H1 (cell line): ENCODE data around the gene EPN2. TPM values are rescaled to one million over a fixed set of nuclear protein-coding genes. Genes with fewer than 3 reads are reported as not detected.

Experiments used
- CTCF ChIA-PET: fragments of 300-600 bp; sonication (Branson Sonifier 250); formaldehyde crosslinking; loops from one replicate; lab custom pipeline; 2021; ENCODE audit not compliant: partially characterized antibody; lab: Charles Lee
- POLR2A ChIA-PET: fragments of 300-600 bp; sonication (Branson Sonifier 250); formaldehyde crosslinking; loops from one replicate; lab custom pipeline; 2021; ENCODE audit warnings: inconsistent platforms; ENCODE audit not compliant: partially characterized antibody; lab: Charles Lee
- DNase-seq, 2 experiments: peaks; one replicate each; pipeline versions ENCODE4 v3.0.0 to v3.0.0-alpha.2; 2010 to 2022; ENCODE audit warnings: low spot score in 2 of 2, low read depth in 1 of 2, mixed read lengths in 1 of 2
- FAIRE-seq: peaks from 2 replicates; lab custom pipeline; 2011; peaks lifted over from hg19 to GRCh38; lab: Jason Lieb, UNC
- H2AFZ ChIP-seq: 2 replicates; pipeline ENCODE4 v1.8.1; 2012; ENCODE audit warnings: low read length, inconsistent platforms
- H2AK5ac ChIP-seq: 2 replicates; pipeline ENCODE4 v1.6.1; 2013; ENCODE audit warnings: low read depth, low read length
- H2BK120ac ChIP-seq: replicated peaks from 2 replicates; pipeline ENCODE3; 2013; ENCODE audit warnings: low read depth, low read length, inconsistent platforms
- H2BK12ac ChIP-seq: 2 replicates; pipeline ENCODE4 v1.6.1; 2013; ENCODE audit warnings: low read depth, low read length
- H2BK15ac ChIP-seq: 2 replicates; pipeline ENCODE4 v1.6.1; 2013; ENCODE audit warnings: low read length
- H2BK20ac ChIP-seq: 2 replicates; pipeline ENCODE4 v1.6.1; 2013; ENCODE audit warnings: low read length
- H2BK5ac ChIP-seq: 2 replicates; pipeline ENCODE4 v1.6.1; 2013; ENCODE audit warnings: low read depth, low read length
- H3K14ac ChIP-seq: 2 replicates; pipeline ENCODE4 v1.6.1; 2013; ENCODE audit warnings: inconsistent platforms; ENCODE audit not compliant: insufficient read length
- H3K18ac ChIP-seq: 2 replicates; pipeline ENCODE4 v1.6.1; 2013; ENCODE audit warnings: low read length; ENCODE audit errors: extremely low read depth
- H3K23ac ChIP-seq: 2 replicates; pipeline ENCODE4 v1.6.1; 2013; ENCODE audit warnings: inconsistent platforms; ENCODE audit not compliant: insufficient read length
- H3K23me2 ChIP-seq: 2 replicates; pipeline ENCODE4 v1.6.1; 2013; ENCODE audit warnings: low read depth, low read length
- H3K27ac ChIP-seq: 2 replicates; pipeline ENCODE4 v1.6.1; 2011; ENCODE audit warnings: low read depth, low read length, inconsistent platforms
- H3K27me3 ChIP-seq, 4 experiments: replicated peaks in 1 of 4; 1 replicate in 1 of 4; 2 replicates in 3 of 4; pipeline versions ENCODE4 v1.6.1 to v1.8.1; 2011 to 2013; ENCODE audit warnings: low read length in 3 of 4, mild to moderate bottlenecking in 3 of 4, inconsistent platforms in 2 of 4, mixed read lengths in 2 of 4, moderate library complexity in 1 of 4; ENCODE audit not compliant: control insufficient read depth in 3 of 4, insufficient read depth in 3 of 4; ENCODE audit errors: extremely low read depth in 1 of 4
- H3K36me3 ChIP-seq, 4 experiments: 2 replicates each; pipeline versions ENCODE4 v1.6.1 to v1.8.1; 2011 to 2013; ENCODE audit warnings: mild to moderate bottlenecking in 4 of 4, low read length in 3 of 4, moderate library complexity in 2 of 4, control low read depth in 1 of 4, inconsistent platforms in 1 of 4; ENCODE audit not compliant: insufficient read depth in 4 of 4, control insufficient read depth in 2 of 4
- H3K4ac ChIP-seq: replicated peaks from 2 replicates; pipeline ENCODE3; 2013; ENCODE audit warnings: low read length, low read depth, mixed read lengths, inconsistent platforms; ENCODE audit not compliant: insufficient read length
- H3K4me1 ChIP-seq, 4 experiments: replicated peaks in 1 of 4; 1 replicate in 1 of 4; 2 replicates in 3 of 4; pipeline versions ENCODE4 v1.6.1 to v1.8.1; 2011 to 2013; ENCODE audit warnings: low read length in 3 of 4, inconsistent platforms in 2 of 4, mixed read lengths in 1 of 4; ENCODE audit not compliant: insufficient read depth in 4 of 4, control insufficient read depth in 3 of 4
- H3K4me2 ChIP-seq, 2 experiments: 2 replicates each; pipeline versions ENCODE4 v1.6.1 to v1.8.1; 2011 to 2013; ENCODE audit warnings: low read depth in 2 of 2, low read length in 2 of 2, control low read depth in 1 of 2, inconsistent platforms in 1 of 2, mild to moderate bottlenecking in 1 of 2; ENCODE audit not compliant: insufficient read depth in 1 of 2
- H3K4me3 ChIP-seq, 4 experiments: fragments of 200-600, 300-600 bp in 1 of 4; sonication (generic), shearing (Covaris generic), sonication (Bioruptor Twin) in 1 of 4; 2 replicates each; pipeline versions ENCODE4 v1.5.1 to v1.8.1; 2011 to 2016; ENCODE audit warnings: low read length in 4 of 4, low read depth in 3 of 4, control low read depth in 2 of 4, inconsistent platforms in 2 of 4, mild to moderate bottlenecking in 2 of 4, mixed read lengths in 1 of 4, moderate library complexity in 1 of 4; ENCODE audit not compliant: insufficient read depth in 2 of 4; ENCODE audit errors: extremely low read depth in 1 of 4
- H3K56ac ChIP-seq: replicated peaks from 2 replicates; pipeline ENCODE3; 2013; ENCODE audit warnings: low read depth, mild to moderate bottlenecking, mixed read lengths, low read length, inconsistent platforms; ENCODE audit not compliant: insufficient read length
- H3K79me1 ChIP-seq: 2 replicates; pipeline ENCODE4 v1.6.1; 2013; ENCODE audit warnings: low read depth, low read length, control low read depth
- H3K79me2 ChIP-seq, 2 experiments: 2 replicates each; pipeline versions ENCODE4 v1.6.1 to v1.8.1; 2012 to 2013; ENCODE audit warnings: low read length in 2 of 2, mild to moderate bottlenecking in 2 of 2, inconsistent platforms in 1 of 2; ENCODE audit not compliant: insufficient read depth in 2 of 2, control insufficient read depth in 1 of 2
- H3K9ac ChIP-seq, 4 experiments: replicated peaks in 1 of 4; 1 replicate in 1 of 4; 2 replicates in 3 of 4; pipeline versions ENCODE4 v1.6.1 to v1.8.1; 2011 to 2013; ENCODE audit warnings: low read depth in 3 of 4, low read length in 3 of 4, control low read depth in 2 of 4, mild to moderate bottlenecking in 2 of 4, moderate library complexity in 2 of 4, inconsistent platforms in 1 of 4; ENCODE audit errors: extremely low read depth in 1 of 4
- H3K9me3 ChIP-seq, 2 experiments: 2 replicates each; pipeline versions ENCODE4 v1.6.1 to v1.8.1; 2012 to 2013; ENCODE audit warnings: mild to moderate bottlenecking in 2 of 2, moderate library complexity in 2 of 2, control low read depth in 1 of 2, inconsistent platforms in 1 of 2, low read depth in 1 of 2, low read length in 1 of 2, mixed read lengths in 1 of 2; ENCODE audit not compliant: insufficient read depth in 2 of 2
- H4K20me1 ChIP-seq, 2 experiments: replicated peaks in 1 of 2; 2 replicates each; pipeline versions ENCODE3 to v1.8.1; 2011 to 2013; ENCODE audit warnings: inconsistent platforms in 2 of 2, low read length in 2 of 2, mild to moderate bottlenecking in 1 of 2; ENCODE audit not compliant: insufficient read depth in 2 of 2, control insufficient read depth in 1 of 2
- H4K5ac ChIP-seq: 2 replicates; pipeline ENCODE4 v1.6.1; 2013; ENCODE audit warnings: low read length, low read depth, mixed read lengths, inconsistent platforms; ENCODE audit not compliant: insufficient read length
- H4K8ac ChIP-seq: 2 replicates; pipeline ENCODE4 v1.8.0; 2013; ENCODE audit warnings: mild to moderate bottlenecking, moderate library complexity, low read length, inconsistent platforms; ENCODE audit not compliant: insufficient read depth; ENCODE audit errors: extremely low read depth
- H4K91ac ChIP-seq: replicated peaks from 2 replicates; pipeline ENCODE3; 2013; ENCODE audit warnings: low read length, mixed read lengths, inconsistent platforms; ENCODE audit not compliant: insufficient read length
- EGR1 ChIP-seq: IDR thresholded peaks from 2 replicates; pipeline ENCODE4 v1.6.1; 2011; ENCODE audit warnings: low read depth, low read length, borderline replicate concordance
- POLR2AphosphoS5 ChIP-seq: IDR thresholded peaks from 2 replicates; pipeline ENCODE4 v1.6.1; 2011; ENCODE audit warnings: low read depth, low read length
- WGBS, 2 experiments: shearing (Covaris generic) in 1 of 2; methylation state at CpG; one replicate each; pipeline versions ENCODE4 v1.1.6 to v1.1.7; 2013 to 2015; ENCODE audit warnings: low lambda C conversion rate in 2 of 2, mixed read lengths in 2 of 2, inconsistent platforms in 1 of 2, low coverage in 1 of 2, missing lambda C conversion rate in 1 of 2; ENCODE audit not compliant: insufficient replicate concordance in 2 of 2, insufficient coverage in 1 of 2, insufficient read length in 1 of 2; ENCODE audit errors: extremely low coverage in 1 of 2, missing lambda C conversion rate in 1 of 2; 5-methylcytosine and 5-hydroxymethylcytosine counted together
- polyA plus RNA-seq, 7 experiments: library from polyadenylated mRNA; depleted of rRNA in 3 of 7; stranded (reverse) in 5 of 7; unstranded in 2 of 7; fragments of >200 nt in 5 of 7; fragments of 200-250 nt in 2 of 7; gene quantifications; 1 replicate in 5 of 7; 2 replicates in 1 of 7; 4 replicates in 1 of 7; pipeline versions ENCODE4 v1.2.1 to v1.2.3, GENCODE V29; 2011 to 2013; ENCODE audit warnings: missing spikeins in 2 of 7, mixed read lengths in 2 of 7
- total RNA-seq: library from RNA; stranded (reverse); fragmentation: NEBNext Ultra II Directional; extraction: Animal tissue kit (Norgen Biotek cat#: 25700); gene quantifications from 2 replicates; pipeline ENCODE4 v1.2.1, GENCODE V29; 2021

The EPN2 gene
- total and polyA plus RNA-seq, 2 of the 8 experiments (the other 6 are each of a cell fraction or from before 2014, with no cell fraction given), result 28.7 to 55.8 TPM

GRCh38 chr17:19341641-19342610 is 104.8 kb downstream of the EPN2 start:
- H4K20me1 ChIP-seq, result peaks cover 0 to 7% of the 10 kb centered on the region in 2 experiments
- H3K36me3 ChIP-seq, result peaks cover 0 to 3% (median under 1%) of the 10 kb centered on the region in 4 experiments; a peak in 2 of 8 replicates
- H2BK20ac ChIP-seq, result no peak overlapping the region
- peak overlapping the region in 1 of 4 experiments; percentile 25; a peak in 1 of 7 replicates for H3K9ac ChIP-seq
- H2AFZ ChIP-seq, result no peak overlapping the region
- no peak overlapping the region for H4K91ac ChIP-seq
- no peak overlapping the region for H3K56ac ChIP-seq
- no peak overlapping the region for H3K4me2 ChIP-seq
- WGBS, 2 experiments, result 89% methylated on average over 20 of the region's 20 CpGs; no CpG with 5 or more reads in 1 of the 2 experiments
- DNase-seq, result no peak
- peak overlapping the region; percentile 63; the same call in 1 of the 2 replicates for H2BK12ac ChIP-seq
- no peak overlapping the region for H3K14ac ChIP-seq
- no peak overlapping the region for H4K5ac ChIP-seq
- H3K4me3 ChIP-seq, result no peak overlapping the region
- H3K79me1 ChIP-seq, result no peaks in the 10 kb centered on the region
- H3K79me2 ChIP-seq, result no peaks in the 10 kb centered on the region
- H2BK15ac ChIP-seq, result no peak overlapping the region
- 0 out of 2 replicates have a peak overlapping the region, but pooled peaks have one; percentile 35 for H2BK5ac ChIP-seq
- no peaks in the 10 kb centered on the region for H3K23me2 ChIP-seq
- H3K4ac ChIP-seq, result no peak overlapping the region
- no peaks in the 10 kb centered on the region for H3K27me3 ChIP-seq
- H3K18ac ChIP-seq, result no peak overlapping the region
- H3K23ac ChIP-seq, result no peak overlapping the region
- no peak overlapping the region for H4K8ac ChIP-seq
- peaks cover 4 to 22% (median 14%) of the 10 kb centered on the region in 4 experiments for H3K4me1 ChIP-seq
- POLR2A ChIA-PET, result interaction anchor here (0.8 to 1.7 kb wide), 6 partner anchors 8 to 127 kb away, joined by 3 to 5 read pairs (median 3); no protein-coding TSS in a partner anchor
- peak; percentile 30; the same call in 1 of the 2 replicates for TF ChIP-seq POLR2AphosphoS5
- TF ChIP-seq EGR1, result no peak
- no peaks in the 10 kb centered on the region for H3K9me3 ChIP-seq
- CTCF ChIA-PET, result interaction anchor here (0.6 to 9.8 kb wide), 6 partner anchors 14 to 421 kb away, joined by 3 to 70 read pairs (median 4); no protein-coding TSS in a partner anchor
- H2AK5ac ChIP-seq, result 0 out of 2 replicates have a peak overlapping the region, but pooled peaks have one; percentile 57
- FAIRE-seq, result no peak
- H2BK120ac ChIP-seq, result no peak overlapping the region
- H3K27ac ChIP-seq, result no peak overlapping the region
